ENCODE data around the gene SSTR3. TPM values are rescaled to one million over a fixed set of nuclear protein-coding genes. Genes with fewer than 3 reads are reported as not detected.

Gene SSTR3
- total RNA-seq, 1 donor from 2014 or later: not detected

DNA sequence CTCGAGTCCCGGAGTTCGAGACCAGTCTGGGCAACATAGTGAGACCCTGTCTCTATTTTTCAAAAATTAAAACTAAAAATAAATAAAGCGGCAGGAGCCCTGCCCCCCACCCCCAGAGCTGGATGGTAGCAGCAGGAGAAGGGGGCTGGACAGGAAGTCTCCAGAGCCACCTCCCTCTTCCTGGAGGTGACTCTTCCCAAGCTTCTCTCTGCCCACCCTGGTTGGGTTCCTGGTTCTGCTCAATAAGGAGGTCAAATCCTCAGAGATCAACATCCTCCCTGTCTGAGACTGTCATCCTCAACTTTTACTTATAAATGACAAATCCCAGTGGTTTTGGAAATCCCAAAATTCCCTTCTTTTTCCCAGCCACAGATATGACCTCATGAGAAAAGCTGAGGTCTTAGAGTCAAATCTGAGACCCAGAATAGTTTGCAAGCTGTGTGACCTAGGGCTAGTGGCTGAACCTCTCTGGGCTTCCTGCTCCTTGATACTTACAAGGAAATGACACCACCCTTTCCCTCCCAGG lies 25.2 kb downstream of the SSTR3 start:
- ATAC-seq: no peak
- peak; percentile 25 for DNase-seq
- intact Hi-C loops (cut with micrococcal nuclease): no loop called here

DNA sequence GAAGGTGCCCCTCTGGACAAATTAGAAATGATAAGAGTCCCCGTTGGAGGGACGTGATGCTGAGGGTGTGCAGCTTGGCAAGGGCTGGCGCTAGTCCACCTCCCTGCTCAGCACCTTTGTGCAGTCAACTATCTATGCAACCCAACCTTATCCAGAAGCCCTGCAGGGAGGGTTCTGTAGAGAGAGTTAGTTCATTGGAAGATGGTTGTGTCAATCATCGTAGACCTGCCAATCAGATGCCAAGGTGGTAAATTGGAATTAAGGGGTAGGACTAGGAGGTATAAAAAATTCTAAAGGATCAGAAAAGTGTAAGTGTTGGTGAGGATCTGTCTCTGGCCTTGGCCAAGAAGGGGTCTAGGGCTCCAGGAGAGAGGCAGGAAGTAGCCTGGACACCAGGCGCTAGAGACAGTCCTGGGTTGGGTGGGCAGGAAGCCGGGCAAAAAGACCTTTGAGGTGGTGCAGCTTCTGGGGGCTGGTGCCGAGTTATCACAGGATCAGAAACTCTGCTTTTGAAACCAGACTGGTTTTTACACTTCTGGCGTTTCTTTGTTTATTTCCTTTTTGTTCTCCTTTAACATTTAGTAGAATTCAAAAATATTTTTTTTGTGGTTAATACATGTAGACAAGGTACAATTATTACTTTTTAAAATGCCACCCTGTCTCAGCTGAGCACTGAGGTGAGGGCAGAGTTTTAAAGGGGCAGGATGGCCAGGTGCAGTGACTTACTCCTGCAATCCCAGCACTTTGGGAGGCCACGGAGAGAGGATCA lies 25.9 kb downstream of the SSTR3 start:
- DNase-seq: peak; percentile 17
- intact Hi-C loops (cut with micrococcal nuclease): no loop called here
- peak; percentile 12 for ATAC-seq

DNA sequence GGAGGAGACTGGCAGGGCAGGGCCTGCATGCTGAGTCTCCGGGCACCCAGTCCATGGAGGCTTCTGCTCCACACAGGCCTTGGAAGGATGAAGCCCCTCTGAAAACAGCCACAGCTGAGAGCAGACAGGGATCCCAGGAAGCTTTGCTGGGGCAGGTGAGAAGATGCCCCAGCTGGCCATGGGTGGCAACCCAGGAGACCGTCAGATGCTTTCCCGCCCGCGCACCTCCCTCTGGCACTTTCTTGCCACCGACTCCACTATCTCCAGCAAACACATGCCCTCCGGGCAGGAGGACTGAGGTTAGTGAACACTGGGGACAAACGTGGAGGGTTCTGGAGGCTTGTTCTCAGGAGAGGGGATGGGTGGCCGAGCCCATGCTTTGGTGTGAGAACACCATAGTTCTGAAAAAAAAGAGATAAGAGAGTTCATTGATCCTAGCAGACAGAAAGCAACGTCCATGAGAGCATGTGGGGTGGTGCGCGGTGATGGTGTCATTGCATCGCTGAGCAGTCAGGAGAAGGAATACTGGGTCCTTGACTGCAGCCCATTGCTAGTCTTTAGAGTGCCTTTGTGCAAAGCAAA lies 26.5 kb downstream of the SSTR3 start:
- intact Hi-C loops (cut with micrococcal nuclease): no loop called here
- DNase-seq: peak; percentile 23
- no peak for ATAC-seq

DNA sequence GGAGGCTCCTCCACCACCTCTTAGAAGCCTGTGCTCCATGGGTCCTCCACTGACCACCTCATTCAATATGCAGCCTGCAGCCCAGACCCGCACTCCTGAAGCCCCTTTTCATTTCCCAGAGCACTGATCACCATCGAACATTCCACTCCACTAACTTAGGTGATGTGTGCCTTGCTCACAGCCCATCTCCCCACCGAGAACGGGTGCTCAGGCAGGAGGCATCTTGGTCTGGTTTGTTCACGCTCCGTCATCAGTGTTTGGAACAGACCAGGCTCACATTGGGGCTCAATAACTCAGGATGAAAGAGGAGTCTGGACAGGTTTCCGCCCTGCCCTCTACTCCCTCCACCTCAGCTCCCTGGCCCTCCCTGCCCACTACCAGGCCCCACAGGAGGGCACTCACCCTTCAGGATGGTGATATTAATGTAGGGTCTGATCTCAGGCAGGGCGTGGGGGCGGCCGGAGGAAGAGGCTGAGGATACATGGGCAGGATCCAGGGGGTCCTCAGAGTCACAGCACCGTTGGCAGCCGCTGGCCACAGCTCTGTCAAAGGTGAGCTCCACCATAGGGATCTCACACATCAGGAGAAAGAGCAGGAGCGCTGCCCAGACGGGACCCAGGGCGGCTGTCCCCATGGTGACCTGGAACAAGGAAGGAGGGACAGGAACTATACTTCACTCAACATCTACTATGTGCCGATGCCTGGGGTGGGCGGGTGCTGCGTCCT lies 27.3 kb downstream of the SSTR3 start:
- peak; percentile 29 for DNase-seq
- intact Hi-C loops (cut with micrococcal nuclease): no loop called here

DNA sequence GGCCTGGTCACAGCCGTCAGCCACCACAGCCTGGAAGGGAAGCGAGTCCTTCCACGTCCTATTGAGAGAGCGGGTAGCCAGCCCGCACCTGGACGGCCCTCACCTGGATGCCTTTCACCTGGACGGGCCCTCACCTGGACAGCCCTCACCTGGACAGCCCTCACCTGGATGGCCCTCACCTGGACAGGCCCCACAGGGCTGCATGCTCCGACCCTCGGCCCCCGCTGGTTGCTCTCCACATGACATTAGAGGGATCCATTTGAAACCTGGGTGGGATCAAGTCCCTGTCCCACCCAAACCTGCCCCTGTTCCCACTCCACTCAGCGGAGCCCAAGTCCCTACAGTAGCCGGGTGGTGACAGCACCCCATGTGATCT lies 27.9 kb downstream of the SSTR3 start:
- DNase-seq (no peak), ATAC-seq (no peak)
- intact Hi-C loops (cut with micrococcal nuclease): no loop called here

More for the DNA sequence above, 27.3 kb downstream of the SSTR3 start:
- no peak for ATAC-seq

DNA sequence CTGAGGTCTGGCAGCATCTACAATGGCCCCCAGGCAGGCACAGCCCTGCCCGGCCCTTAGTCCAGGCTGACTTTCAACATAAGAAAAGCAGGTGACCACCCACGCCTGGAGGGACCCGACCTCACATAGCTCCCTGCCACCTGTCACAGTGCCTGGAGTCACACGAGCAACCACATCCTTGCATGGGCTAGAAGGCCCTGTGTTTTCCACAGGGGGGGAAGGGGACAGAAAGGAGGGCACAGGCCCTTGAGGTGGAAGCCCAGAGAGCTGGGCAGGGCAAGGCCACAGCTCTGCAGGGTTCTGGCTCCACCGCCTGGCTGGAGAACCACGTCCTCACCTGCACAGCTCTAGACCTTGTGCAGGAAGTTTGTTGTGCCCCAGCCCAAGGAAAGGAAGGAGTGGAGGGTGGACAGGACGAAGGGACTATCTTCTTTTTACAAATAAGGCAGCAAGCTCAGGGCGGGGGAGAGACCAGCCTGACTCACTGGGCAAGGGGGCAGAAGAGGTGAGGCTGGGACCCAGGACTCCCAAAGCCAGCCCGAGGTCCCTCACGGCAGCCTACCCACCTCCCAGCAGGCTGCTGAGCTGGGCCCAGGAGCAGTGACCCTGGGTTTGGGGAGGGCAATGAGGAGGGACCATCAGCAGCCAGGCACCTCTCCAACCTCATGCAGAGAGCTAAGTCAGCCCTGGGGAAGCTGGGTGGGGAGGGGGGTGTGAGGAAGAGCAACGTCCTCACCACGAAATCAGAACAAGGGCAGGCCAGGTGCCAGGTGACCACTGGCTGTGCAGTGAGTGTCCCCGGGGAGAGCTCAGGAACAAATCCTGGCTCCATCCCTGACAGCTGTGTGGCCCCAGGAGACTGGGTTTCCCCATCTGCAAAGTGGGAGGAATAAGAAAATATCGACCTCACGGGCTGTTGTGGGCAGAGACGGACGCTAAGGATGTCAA lies 28.6 kb downstream of the SSTR3 start:
- ATAC-seq (no peak), DNase-seq (peak; percentile 33)
- intact Hi-C loops (cut with micrococcal nuclease): no loop called here

DNA sequence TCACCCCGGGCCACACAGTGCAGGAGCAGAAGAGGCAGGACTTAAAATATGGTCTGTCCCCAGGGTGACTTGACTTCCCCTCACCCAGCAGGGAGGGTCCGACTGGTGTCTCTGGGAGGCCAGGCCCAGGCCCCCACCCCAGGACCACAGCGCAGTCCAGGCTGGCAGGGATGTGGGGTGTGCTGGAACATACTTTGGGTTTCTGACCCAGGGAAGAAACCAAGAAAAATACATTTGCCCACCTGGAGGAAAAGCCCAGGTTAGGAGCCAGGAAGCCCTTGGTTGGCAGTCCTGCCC lies 29.4 kb downstream of the SSTR3 start:
- intact Hi-C loops (cut with micrococcal nuclease): no loop called here
- DNase-seq (peak; percentile 8), ATAC-seq (no peak)

DNA sequence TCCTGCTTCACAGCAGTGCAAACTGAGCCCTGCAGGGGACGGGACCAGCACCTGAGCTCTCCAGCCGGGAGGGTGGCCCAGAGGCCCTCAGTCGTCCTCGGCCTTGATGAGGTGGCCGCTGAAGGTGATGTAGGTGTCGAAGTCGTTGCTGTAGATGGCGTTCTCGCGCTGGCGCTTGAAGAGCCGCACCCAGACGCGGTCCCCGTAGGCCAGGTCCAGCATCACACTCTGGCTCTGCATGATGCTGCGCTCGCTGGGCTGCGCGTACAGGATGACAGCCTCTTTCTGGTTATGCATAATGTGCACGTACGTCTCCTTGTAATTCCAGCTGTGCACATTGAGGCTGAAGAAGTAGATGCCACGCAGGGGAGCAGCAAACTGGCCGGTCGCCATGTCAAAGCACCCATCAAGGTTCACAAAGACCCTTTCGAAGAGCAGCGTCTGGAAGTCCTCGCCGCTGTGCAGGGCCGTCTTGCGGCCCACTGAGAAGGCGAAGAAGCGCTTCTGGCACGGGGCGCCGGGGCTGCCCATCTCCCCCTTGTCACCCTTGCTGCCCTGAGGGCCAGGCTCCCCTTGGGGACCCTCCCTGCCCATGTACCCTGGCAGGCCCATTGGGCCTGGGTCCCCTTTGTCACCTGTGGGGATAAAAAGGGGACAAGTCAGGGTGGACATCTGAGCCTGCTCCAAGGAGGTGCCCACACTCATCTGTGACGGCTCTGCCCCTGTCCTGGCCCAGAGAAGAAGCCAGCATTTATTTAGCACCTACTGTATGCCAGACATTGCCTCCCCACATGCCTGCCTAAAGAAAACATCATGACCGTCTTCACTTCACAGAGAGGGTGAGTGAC lies 30.0 kb downstream of the SSTR3 start:
- DNase-seq: peak; percentile 20
- intact Hi-C loops (cut with micrococcal nuclease): no loop called here
- ATAC-seq: no peak

DNA sequence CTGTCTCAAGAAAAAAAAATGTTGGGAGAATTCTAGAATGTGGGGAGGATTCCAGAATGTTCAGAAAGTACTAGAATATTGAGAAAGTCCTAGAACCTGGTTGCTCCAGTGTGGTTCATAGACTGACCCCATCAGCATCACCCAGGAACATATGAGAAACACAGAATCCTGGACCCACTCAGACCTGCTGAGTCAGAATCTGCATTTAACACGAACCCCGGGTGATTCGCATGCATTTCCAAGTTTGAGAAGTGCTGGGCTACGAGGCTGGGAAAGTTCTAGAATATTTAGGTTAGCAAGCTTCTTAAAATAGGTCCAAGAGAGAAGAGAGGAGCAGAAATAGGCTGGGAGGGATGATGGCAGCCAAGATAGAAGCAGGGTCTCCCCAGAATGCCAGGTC lies 30.6 kb downstream of the SSTR3 start:
- DNase-seq (no peak), ATAC-seq (no peak)
- intact Hi-C loops (cut with micrococcal nuclease): no loop called here

DNA sequence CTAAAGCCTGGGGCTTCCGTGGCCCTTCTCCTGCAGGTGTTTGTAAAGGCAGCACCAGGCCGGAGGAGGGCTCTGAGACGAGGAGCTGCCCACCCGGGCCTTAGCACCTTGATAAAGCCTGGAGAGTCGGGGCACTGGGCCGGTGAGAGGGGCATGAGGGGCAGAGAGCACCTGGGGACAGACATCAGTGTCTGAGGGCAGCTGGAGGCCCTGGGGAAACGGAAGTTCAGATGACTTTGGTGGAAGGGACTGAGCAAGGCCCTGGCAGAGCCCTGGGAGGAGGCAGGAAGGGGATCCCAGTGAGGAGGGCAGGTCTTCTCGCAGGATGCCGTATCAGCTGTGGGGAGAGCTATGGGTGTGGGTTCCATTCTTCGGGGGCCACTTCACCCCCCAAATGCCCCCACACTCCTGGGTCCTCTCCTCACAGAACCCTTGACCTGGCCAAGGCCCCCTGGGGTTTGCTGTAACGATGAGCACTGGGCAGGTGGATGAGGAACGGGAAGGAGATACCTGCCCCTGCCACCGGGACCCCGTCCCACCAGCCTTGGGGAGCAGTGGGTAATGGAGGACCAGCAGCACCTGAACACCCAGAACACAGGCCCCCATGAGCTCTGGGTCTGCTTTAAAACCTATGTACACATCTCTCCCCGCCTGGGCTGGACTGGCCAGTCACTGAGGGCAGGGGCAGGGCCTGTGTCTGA lies 31.6 kb downstream of the SSTR3 start:
- intact Hi-C loops (cut with micrococcal nuclease): no loop called here
- peak; percentile 13 for DNase-seq
- no peak for ATAC-seq

DNA sequence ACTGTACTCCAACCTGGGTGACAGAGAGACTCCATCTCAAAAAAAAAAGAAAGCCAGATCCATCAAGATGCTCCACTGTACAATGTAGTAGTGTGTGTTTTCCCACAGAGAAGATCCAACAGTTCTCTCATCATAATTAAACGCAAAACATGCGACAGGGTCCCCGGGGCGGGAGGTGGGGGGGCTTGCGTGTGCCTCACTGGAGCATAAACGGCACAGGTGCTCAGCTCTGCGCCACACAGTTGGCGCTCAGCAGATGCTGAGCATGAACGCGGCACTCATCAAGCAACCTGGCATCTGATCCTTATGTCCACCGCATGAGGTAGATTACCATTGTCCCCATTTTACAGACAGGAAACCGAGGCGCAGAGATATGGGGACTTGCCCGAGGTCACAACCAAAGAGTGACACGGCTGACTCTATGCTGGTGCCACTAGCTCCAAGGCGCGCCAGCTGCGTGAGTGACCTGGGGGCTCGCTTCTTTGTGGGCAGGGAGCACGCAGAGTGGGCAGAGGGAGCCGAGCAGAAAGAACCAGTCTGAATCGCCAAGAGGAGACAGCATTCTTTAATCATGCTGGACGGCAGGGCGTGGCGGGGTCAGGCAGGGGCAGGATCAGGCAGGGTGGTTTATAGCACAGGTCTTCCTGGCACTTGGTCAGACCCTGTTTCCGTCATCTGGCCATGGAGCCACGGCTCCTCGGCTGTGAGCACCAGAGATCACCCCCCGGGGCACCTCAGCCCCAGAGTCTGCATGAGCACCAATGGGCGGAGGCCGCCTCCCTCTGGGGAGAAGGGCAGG lies 32.5 kb downstream of the SSTR3 start:
- intact Hi-C loops (cut with micrococcal nuclease): no loop called here
- peak; percentile 26 for DNase-seq

DNA sequence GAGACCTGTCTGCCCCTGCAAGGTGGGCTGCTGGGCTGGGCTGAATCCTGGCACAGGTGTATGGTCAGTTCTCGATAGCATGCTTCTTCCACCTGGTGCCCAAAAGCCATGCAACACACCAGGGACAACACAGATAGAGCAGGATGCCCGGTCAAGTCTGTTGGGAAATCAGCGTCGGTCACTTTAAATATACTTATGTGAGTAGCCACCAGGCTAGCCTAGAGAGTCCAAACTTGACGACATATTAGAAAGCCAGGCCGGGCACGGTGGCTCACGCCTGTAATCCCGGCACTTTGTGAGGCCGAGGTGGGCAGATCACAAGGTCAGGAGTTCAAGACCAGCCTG lies 33.2 kb downstream of the SSTR3 start:
- ATAC-seq (no peak), DNase-seq (peak; percentile 17)
- intact Hi-C loops (cut with micrococcal nuclease): no loop called here

More for the DNA sequence above, 32.5 kb downstream of the SSTR3 start:
- no peak for ATAC-seq

DNA sequence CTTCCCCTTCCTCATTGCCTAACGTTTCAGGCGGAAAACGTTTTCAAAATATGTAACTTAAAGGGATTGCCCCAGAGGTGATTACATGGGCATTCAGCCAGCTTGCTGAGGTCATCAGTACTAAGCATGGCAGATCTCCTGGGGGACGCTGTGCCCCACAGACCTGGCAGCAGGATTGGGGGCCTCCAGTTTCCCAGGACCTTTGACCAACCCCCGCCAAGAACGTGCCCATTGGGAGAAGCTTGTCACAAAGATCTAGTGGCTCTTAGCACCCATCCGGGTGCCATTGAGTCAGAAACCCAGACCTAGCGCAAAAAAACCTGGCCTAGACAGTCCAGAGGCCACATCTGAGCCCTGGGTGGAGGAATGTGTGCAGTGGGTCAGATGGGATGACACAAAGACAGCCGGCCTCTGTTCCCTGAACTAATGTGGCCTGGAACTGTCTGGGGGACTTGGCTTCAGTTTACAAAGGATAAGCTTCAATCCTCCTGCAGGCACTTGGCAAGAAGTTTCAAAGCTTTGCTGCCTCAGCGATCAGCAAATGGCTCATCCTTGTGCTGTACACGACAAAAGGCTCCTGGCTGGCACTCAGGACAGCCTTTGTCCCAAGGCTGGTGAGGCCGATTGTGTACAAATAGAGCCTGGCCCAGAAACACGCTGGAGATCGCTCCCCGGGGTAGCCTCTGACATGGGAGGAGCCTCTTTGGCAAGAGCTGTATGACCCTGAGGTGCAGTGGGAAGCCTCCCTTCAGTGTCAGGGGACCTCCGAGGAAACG lies 33.7 kb downstream of the SSTR3 start:
- peak; percentile 35 for DNase-seq
- peak; percentile 6 for ATAC-seq
- intact Hi-C loops (cut with micrococcal nuclease): no loop called here

DNA sequence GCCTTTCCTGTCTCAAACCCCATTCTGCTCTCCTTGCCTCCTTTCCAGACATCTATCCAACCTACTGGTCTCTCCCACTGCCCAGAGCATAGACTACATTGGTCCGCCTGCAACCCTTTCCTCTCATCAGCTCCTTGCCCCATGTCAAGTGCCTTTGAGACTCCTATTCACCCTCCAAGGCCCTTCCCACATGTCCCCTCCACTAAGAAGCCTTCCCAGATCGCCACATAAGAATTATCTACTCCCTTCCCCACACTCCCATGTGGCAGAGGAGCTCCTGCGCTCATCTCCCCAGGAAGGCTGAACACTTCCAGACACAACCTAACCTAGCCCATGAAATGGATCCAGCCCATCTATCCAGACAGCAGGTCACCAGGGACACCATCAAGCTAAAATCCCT lies 34.5 kb downstream of the SSTR3 start:
- DNase-seq (no peak), ATAC-seq (no peak)
- intact Hi-C loops (cut with micrococcal nuclease): no loop called here

DNA sequence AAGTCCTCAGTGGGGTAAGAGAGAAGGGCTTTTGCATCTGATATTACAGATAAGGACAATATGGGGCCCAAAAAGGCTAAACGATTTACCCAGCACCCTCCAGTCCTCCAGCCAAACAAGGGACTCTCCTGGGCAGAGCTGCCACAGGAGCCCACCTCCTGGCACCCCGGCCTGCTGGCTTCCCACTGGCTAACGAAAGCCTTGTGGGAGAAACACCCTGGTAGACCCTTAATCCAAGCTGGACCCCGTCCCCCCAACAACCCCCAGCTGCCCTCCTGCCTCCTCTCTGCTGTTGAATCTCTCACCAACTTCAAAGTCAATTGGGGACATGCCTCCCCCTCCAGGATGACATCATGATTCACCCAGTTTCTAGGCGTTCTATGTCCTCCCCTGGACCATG lies 35.1 kb downstream of the SSTR3 start:
- DNase-seq (peak; percentile 20), ATAC-seq (no peak)
- intact Hi-C loops (cut with micrococcal nuclease): no loop called here

DNA sequence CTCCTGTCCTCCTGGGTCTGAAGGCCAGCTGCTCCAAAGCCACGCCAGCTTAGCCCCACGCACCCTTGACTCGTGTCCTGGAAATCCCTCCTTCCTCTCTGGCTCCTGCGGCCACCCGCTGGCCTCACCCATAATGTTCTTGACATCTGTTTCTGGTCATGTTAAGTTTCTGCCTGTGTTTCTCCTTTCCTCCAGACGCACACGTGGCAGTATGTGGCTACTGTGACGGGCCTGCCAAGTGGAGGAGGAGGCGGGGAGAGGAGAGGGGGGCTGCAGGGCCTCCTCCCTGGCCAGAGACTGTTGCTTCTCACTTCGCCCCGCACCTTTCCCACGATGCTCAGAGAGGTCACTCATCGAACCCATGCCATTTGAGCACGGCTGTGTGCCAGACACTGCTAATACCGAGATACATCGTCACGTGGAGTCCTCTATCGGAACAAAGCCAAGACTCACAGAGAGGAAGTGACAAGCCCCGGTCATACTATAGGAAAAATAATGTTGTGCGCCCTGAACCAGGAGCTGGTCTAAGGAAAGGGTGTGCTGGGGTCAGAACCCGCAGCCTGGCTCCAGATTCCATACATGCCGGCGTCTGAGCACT lies 35.7 kb downstream of the SSTR3 start:
- ATAC-seq: peak; percentile 88
- peak; percentile 85 for DNase-seq
- intact Hi-C loops (cut with micrococcal nuclease): no loop called here
